CD4-positive, alpha-beta T cell treated with Interleukin-4 for 1 hour (primary cell): ENCODE measurements around the gene ARHGAP24.
"Not testable (repeated sequence)": the region's sequence is repeated elsewhere in the genome, so short reads cannot be mapped to it uniquely, and the experiment has no call there.

Experiments
- DNase-seq, 2 donors: peaks; one replicate each; pipeline ENCODE4 v3.0.0-alpha.2; 2020 to 2022

Gene ARHGAP24

GRCh38 chr4:85486425-85487086, 11.6 kb downstream of the ARHGAP24 start:
- no peak for DNase-seq

- no peak for DNase-seq
Observed at GRCh38 chr4:85488416-85488815, 13.5 kb downstream of the ARHGAP24 start.

DNA sequence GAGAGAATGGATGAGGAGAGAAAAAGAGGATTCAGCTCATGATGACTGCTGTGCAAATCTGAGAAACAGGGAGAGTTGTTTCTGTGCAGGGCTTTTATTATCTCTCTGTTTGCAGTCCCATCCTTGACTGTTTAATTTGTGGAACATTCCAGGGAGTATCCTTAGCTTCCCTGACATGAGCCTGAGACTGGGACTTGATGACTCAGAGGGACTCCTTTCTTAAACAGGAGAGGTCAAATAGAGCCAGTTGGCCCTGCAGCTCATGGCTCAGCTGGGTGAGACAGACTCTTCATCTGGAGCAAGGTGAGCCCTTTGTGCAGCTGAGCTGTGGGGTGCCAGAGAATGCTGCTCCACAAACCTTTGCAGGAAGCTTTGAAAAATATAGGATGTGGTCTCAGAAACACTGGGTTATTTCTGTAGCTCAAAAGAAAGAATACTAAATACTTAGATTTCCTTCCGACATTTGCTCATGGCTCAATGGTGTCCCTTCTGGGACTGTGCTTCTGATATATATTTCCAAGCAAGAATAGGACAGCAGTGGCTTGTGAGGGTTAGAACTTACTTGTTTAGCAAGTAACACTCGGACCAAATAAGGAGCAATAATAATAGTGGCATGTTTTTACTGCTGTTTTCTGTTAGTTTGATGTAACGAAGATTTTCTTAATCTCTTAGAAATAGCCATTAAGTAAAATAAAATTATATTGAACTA, 14.5 kb downstream of the ARHGAP24 start:
- DNase-seq = no peak

DNA sequence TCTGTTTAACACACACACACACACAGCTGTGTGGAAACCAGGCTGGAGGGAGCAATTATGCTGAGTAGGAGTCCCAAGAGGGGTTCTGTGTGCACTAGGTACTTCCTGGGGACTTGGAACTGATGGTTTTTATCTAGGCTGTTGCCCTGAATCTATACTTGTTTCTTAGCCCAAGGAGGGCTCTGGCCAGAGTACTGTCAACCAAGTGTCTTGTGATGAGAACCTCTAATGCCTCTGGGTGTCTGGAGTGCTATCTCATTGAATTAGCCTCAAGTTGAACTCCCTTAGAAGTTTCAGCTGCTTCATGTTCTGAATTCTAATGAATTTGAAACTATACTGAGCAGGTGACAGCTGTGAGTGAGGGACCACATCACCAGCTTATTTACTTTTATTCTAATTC, 16.6 kb downstream of the ARHGAP24 start:
- DNase-seq = no peak

DNA sequence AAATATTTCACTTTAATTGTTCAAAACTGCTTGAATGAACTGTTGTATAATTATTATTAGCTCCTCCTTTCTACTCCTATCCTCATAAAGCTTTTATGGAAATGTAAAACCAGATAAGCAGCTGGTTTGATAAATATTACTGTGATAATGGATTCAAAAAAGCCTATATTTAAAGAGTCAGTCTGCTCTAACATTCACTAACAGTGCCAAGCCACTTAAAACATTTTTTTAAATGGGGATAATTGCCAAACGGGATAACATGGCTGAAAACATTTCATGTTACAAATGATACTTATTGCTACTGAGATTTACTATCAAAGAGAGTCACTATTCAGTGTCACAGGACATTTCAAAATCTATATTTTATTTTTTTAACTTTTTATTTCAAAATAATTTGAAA, 17.4 kb downstream of the ARHGAP24 start:
- DNase-seq = no peak

- no peak for DNase-seq
Observed at GRCh38 chr4:85495621-85496020, 20.7 kb downstream of the ARHGAP24 start.

GRCh38 chr4:85496126-85496849, 21.3 kb downstream of the ARHGAP24 start:
- no peak for DNase-seq

- DNase-seq = no peak
Observed at GRCh38 chr4:85496933-85497332, 22.0 kb downstream of the ARHGAP24 start.

- peak; percentile 4 to 71 for DNase-seq
Observed at GRCh38 chr4:85498068-85498733, 23.3 kb downstream of the ARHGAP24 start.

DNA sequence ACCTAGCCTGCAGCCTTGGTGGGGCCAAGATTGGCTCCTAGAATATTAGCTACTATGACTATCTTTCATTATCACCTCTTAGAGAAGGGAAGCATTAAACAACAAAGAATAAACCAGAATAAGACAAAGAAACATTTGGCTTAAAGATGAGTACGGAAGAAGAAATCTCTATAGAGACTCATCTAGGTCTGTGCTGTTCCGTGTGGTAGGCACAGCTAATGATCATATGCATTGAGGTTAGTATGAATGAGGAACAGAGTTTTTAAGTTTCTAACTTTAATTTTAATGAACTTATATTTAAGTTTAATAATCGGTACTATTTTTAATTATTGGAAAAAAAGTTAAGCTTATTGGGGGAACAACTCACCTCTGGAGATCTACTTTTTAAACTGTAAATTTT, 24.6 kb downstream of the ARHGAP24 start:
- no peak for DNase-seq

- no peak for DNase-seq
Observed at GRCh38 chr4:85500110-85500867, 25.3 kb downstream of the ARHGAP24 start.

GRCh38 chr4:85501145-85501544, 26.2 kb downstream of the ARHGAP24 start:
- DNase-seq = not testable (repeated sequence)

- DNase-seq = no peak
Observed at GRCh38 chr4:85508654-85509053, 33.7 kb downstream of the ARHGAP24 start.

DNA sequence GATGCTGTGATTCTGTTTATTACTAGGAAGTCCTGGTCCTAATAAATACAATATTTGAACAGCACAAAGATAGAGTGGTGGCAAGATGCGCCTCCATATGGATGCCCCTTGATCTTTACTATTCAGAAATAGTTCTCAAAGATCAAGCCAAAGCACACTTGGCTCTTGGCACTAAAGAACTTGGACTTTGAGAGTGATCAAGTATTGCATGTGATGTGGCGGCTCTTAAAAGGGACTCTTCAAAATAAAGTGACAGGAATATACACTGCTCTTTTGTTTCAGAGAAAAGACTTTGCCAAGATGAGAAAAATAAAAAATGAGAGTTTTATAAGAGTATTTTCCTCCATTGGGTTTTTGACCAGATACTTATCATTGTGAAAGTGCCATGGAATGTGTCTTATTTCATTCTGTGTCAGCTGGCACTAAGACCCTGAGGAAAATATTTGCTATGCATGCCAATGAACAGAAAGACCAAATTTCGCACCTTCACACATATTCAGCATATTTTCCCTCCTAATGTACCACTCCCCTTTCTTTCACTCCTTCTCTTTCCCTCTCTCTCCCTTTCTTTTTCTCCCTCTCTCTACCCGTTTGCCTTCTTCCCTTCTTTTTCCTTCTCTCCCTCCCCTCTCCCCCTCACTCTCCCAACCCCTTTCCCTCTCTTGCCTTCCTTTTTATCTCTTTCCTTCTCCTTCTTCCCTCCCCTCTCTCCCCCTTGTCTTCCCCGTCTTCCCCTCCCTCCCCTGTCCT, 35.1 kb downstream of the ARHGAP24 start:
- no peak for DNase-seq

- no peak for DNase-seq
Observed at GRCh38 chr4:85510632-85510984, 35.7 kb downstream of the ARHGAP24 start.

GRCh38 chr4:85512446-85513205, 37.7 kb downstream of the ARHGAP24 start:
- no peak for DNase-seq

DNA sequence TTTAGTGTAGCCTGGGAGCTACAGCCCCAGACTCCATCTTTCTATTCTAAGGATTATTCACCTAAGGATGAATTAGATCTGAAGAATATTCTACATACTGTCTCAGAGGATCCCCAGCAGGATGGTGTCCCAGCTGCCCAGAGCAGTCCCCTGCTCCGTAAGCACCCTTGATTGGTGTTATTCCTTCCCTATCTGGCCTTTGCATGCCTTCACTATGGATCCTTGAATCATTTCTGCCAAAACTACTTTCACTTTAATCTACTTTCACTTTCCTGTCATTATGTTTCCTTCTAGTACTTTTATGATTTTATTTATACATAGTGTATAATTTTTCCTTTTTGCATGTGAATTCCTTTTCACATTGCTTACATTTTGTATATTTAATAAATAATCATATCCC, 39.2 kb downstream of the ARHGAP24 start:
- DNase-seq = no peak

DNA sequence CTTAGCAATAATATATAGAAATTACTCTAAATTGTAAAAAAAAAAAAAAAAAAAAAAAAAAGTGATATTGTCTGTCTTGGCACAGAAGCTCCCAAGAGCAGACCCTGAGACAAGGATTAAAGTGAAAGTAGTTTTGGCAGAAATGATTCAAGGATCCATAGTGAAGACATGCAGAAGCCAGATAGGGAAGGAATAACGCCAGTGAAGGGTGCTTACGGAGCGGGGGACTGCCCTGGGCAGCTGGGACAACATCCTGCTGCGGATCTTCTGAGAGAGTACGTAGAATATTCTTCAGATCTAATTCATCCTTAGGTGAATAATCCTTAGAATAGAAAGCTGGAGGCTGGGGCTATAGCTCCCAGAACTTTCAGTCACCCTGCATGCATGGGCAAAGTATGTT, 39.8 kb downstream of the ARHGAP24 start:
- DNase-seq = no peak

DNA sequence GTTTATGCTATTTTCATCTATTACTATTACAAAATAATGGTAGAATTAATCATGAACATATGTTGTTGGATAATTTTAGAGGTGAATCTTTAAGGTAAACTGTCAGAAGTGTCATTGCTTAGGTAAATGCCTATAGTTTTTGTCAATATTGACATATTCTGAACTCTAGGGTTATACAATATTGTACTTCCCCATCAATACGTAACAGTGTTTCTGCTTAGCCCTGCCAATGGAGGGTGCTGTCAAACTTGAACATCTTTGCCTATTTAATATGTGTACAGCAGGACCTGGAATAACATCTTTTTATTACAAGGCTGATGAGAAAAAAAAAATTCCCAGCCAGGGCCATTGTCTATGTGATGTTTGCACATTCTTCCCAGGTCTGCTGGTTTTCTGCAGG, 40.8 kb downstream of the ARHGAP24 start:
- no peak for DNase-seq

DNA sequence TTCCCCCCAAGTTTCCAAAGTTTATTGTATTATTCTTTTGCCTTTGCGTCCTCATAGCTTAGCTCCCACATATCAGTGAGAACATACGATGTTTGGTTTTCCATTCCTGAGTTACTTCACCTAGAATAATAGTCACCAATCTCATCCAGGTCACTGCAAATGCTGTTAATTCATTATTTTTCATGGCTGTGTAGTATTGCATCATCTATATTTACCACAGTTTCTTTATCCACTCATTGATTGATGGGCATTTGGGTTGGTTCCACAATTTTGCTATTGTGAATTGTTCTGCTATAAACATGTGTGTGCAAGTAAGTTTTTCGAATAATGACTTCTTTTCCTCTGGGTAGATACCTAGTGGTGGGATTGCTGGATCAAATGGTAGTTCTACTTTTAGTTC, 43.6 kb downstream of the ARHGAP24 start:
- DNase-seq = not testable (repeated sequence)
